GM12878 (cell line): Measurements from ENCODE around the gene ESR2. TPM values are rescaled to one million over a fixed set of nuclear protein-coding genes. Genes with fewer than 3 reads are reported as not detected.

Source experiments
- BRCA1 ChIP-seq: IDR thresholded peaks from 2 replicates; pipeline ENCODE4 v1.6.1; 2011; ENCODE audit warnings: low read depth, low read length, improper control_type of control experiment
- CHD4 ChIP-seq: fragments of 200-600 bp; sonication (generic); IDR thresholded peaks from 2 replicates; pipeline ENCODE4 v1.6.1; 2016; ENCODE audit warnings: mild to moderate bottlenecking
- CUX1 ChIP-seq: IDR thresholded peaks from 2 replicates; pipeline ENCODE4 v1.6.1; 2012; ENCODE audit warnings: improper control_type of control experiment, low read depth, low read length; ENCODE audit not compliant: insufficient replicate concordance
- HDAC6 ChIP-seq: fragments of 200-600 bp; sonication (generic); IDR thresholded peaks from one replicate; pipeline ENCODE4 v1.8.0; 2017; ENCODE audit warnings: antibody characterized with exemption; ENCODE audit not compliant: unreplicated experiment
- POLR2AphosphoS5 ChIP-seq: IDR thresholded peaks from 2 replicates; pipeline ENCODE4 v1.6.1; 2011; ENCODE audit warnings: mild to moderate bottlenecking, low read length, inconsistent platforms
- SMAD5 ChIP-seq: IDR thresholded peaks from 2 replicates; pipeline ENCODE4 v1.6.1; 2016; ENCODE audit warnings: antibody characterized with exemption, low read depth
- ZBTB11 ChIP-seq: fragments of 450-650 bp; formaldehyde crosslinking; IDR thresholded peaks from 2 replicates; pipeline ENCODE4 v1.5.0; 2022; ENCODE audit warnings: mild to moderate bottlenecking, missing genetic modification characterization
- ZNF217 ChIP-seq: fragments of 450-650 bp; IDR thresholded peaks from 2 replicates; pipeline ENCODE4 v1.6.1; 2017; ENCODE audit warnings: antibody characterized with exemption, mild to moderate bottlenecking
- polyA plus RNA-seq, 11 experiments: library from polyadenylated mRNA; depleted of rRNA in 4 of 11; unstranded in 6 of 11; stranded (reverse) in 5 of 11; fragments of >200 nt; fragmentation: Nextera tagmentation in 4 of 11; fragmentation: Illumina TruSeq in 1 of 11; extraction: Ambion mirVana in 4 of 11; extraction: Trizol in 1 of 11; gene quantifications; 1 replicate in 1 of 11; 2 replicates in 10 of 11; pipeline versions ENCODE4 v1.2.1 to v1.2.3, GENCODE V29; 2011 to 2016; ENCODE audit warnings: inconsistent platforms in 2 of 11, missing spikeins in 2 of 11, low read depth in 1 of 11
- total RNA-seq, 4 experiments: library from RNA; depleted of rRNA in 3 of 4; stranded (reverse); fragments of >200 nt in 3 of 4; fragmentation: Illumina TruSeq in 1 of 4; extraction: Trizol in 1 of 4; gene quantifications; 2 replicates each; pipeline versions ENCODE4 v1.2.1 to v1.2.3, GENCODE V29; 2013 to 2021
- TF ChIP-seq, protein P1 (sequence below): fragments of 450-650 bp; IDR thresholded peaks from 2 replicates; pipeline ENCODE4 v1.6.1; 2017; ENCODE audit warnings: mild to moderate bottlenecking, moderate library complexity

ESR2 gene
- total and polyA plus RNA-seq, 10 of the 15 experiments (the other 5 are each of a cell fraction or from before 2014, with no cell fraction given): 0.29 to 2.6 (median 0.81) TPM

DNA sequence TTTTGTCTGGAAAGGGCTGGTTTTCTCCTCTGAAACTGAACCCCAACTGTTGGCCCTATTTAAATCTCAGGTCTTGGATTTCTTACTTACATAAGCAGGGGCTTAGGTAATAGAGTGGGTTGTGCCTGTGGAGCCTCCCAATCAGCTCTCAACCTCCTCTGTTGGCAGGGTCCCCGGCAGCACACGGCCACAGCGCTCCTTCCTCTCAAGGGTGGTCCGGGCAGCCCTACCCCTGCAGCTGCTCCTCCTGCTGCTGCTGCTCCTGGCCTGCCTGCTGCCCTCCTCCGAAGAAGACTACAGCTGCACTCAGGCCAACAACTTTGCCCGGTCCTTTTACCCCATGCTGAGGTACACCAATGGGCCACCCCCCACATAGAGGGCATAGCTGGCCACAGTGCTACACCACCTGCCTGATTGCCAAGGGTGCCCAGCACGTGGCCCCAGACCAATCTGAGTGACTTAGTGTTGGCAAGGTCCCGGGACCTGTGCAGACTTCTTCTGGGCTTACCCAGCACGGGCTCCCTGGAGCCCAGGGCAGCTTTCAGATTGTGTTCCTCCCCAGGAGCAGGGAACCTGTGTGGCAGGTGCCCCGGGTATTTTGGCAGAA is 68.9 kb downstream of the ESR2 start (continued):
- TF ChIP-seq CUX1 (no peak), SMAD5 (no peak), ZNF217 (no peak), BRCA1 (no peak), POLR2AphosphoS5 (no peak), CHD4 (no peak), ZBTB11 (CRISPR knock-in tag) (no peak), HDAC6 (no peak)
- TF ChIP-seq, protein P1, sequence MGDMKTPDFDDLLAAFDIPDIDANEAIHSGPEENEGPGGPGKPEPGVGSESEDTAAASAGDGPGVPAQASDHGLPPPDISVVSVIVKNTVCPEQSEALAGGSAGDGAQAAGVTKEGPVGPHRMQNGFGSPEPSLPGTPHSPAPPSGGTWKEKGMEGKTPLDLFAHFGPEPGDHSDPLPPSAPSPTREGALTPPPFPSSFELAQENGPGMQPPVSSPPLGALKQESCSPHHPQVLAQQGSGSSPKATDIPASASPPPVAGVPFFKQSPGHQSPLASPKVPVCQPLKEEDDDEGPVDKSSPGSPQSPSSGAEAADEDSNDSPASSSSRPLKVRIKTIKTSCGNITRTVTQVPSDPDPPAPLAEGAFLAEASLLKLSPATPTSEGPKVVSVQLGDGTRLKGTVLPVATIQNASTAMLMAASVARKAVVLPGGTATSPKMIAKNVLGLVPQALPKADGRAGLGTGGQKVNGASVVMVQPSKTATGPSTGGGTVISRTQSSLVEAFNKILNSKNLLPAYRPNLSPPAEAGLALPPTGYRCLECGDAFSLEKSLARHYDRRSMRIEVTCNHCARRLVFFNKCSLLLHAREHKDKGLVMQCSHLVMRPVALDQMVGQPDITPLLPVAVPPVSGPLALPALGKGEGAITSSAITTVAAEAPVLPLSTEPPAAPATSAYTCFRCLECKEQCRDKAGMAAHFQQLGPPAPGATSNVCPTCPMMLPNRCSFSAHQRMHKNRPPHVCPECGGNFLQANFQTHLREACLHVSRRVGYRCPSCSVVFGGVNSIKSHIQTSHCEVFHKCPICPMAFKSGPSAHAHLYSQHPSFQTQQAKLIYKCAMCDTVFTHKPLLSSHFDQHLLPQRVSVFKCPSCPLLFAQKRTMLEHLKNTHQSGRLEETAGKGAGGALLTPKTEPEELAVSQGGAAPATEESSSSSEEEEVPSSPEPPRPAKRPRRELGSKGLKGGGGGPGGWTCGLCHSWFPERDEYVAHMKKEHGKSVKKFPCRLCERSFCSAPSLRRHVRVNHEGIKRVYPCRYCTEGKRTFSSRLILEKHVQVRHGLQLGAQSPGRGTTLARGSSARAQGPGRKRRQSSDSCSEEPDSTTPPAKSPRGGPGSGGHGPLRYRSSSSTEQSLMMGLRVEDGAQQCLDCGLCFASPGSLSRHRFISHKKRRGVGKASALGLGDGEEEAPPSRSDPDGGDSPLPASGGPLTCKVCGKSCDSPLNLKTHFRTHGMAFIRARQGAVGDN: no peak
- TF ChIP-seq, all 136 proteins: peak for 0
